ENCODE results near the gene DGKI. TPM values are rescaled to one million over a fixed set of nuclear protein-coding genes. Genes with fewer than 3 reads are reported as not detected.

Gene DGKI
- total RNA-seq, 1 experiment from 2014 or later = 0.15 TPM

- TF ChIP-seq POLR2A (IDR thresholded peaks at IDR 0.05; ENCODE audit: borderline replicate concordance, extremely low read depth, insufficient read depth, insufficient read length) (no peak), TCF7L2 (IDR thresholded peaks at IDR 0.05; ENCODE audit: borderline replicate concordance, extremely low read depth, insufficient read depth, insufficient read length) (no peak), YY1 (IDR thresholded peaks at IDR 0.05; ENCODE audit: extremely low read depth, insufficient replicate concordance, low read depth, low read length) (no peak)
- BruUV-seq (replicated peaks) = no TSS peak
- Histone ChIP-seq H3K79me2 (ENCODE audit: insufficient read depth, low read length) (no peaks in the 10 kb centered on the region), H4K20me1 (ENCODE audit: insufficient read depth) (no peaks in the 10 kb centered on the region), H3K4me1 (ENCODE audit: control insufficient read depth in 1 of 2, insufficient read depth in 2 of 2, low read length in 2 of 2) (no peaks in the 10 kb centered on the region), H3K9me3 (ENCODE audit: control insufficient read depth in 1 of 2, insufficient read depth in 1 of 2, low read depth in 1 of 2, low read length in 2 of 2) (no peaks in the 10 kb centered on the region), H3K4me2 (ENCODE audit: low read length) (no peak overlapping the region), H3K27ac (ENCODE audit: low read depth, low read length) (no peak overlapping the region), H3K9ac (ENCODE audit: low read length) (no peak overlapping the region), H3K27me3 (ENCODE audit: insufficient read depth, low read length) (no peaks in the 10 kb centered on the region), H3K36me3 (ENCODE audit: control insufficient read depth in 1 of 2, insufficient read depth in 2 of 2, low read length in 2 of 2) (no peaks in the 10 kb centered on the region), H2AFZ (ENCODE audit: low read depth, low read length, poor library complexity, severe bottlenecking) (no peak overlapping the region), H3K4me3 (replicated peaks in 1 of 2; ENCODE audit: low read depth in 1 of 2, low read length in 2 of 2) (no peak overlapping the region), H3K9me2 (ENCODE audit: insufficient read depth) (no peaks in the 10 kb centered on the region)
- DNase-seq (ENCODE audit: low read depth, low spot score) (no peak), ATAC-seq (no peak)
- CTCF ChIA-PET = no interaction called here
- intact Hi-C loops (cut with micrococcal nuclease) = no loop called here
- RAD21 ChIA-PET (ENCODE audit: low non-redundant PET in 1 of 2, low total read pairs in 2 of 2, uncharacterized antibody in 2 of 2, unreplicated experiment in 2 of 2) = no interaction called here
- POLR2A ChIA-PET = no interaction called here
Measured at GRCh38 chr7:137462074-137462715, 384.6 kb downstream of the DGKI start.

DNA sequence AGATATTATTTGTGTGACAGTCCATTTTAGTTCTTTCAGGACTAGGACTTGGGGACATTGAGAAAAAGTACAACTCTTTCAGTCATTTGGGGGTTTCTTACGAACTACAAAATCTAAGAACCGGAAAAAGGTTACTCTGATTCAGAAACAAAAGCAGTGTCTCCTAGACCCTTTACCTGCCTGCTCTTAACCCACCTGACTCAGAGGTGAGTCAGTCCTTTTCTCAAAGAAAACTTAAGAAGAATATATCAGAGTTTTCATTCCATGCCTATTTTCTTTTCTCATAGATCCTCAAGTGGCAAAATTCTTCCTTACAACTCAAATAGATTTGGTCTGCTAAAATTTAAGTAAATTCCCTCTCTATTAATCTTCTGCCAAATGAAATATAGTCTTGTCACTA, 388.4 kb downstream of the DGKI start:
- DNase-seq (ENCODE audit: low read depth, low spot score) (no peak), ATAC-seq (no peak)
- ChIA-PET CTCF (no interaction called here), RAD21 (ENCODE audit: low non-redundant PET in 1 of 2, low total read pairs in 2 of 2, uncharacterized antibody in 2 of 2, unreplicated experiment in 2 of 2) (no interaction called here), POLR2A (no interaction called here)
- Histone ChIP-seq H3K9me3 (ENCODE audit: control insufficient read depth in 1 of 2, insufficient read depth in 1 of 2, low read depth in 1 of 2, low read length in 2 of 2) (no peaks in the 10 kb centered on the region), H3K79me2 (ENCODE audit: insufficient read depth, low read length) (no peaks in the 10 kb centered on the region), H3K36me3 (ENCODE audit: control insufficient read depth in 1 of 2, insufficient read depth in 2 of 2, low read length in 2 of 2) (no peaks in the 10 kb centered on the region), H4K20me1 (ENCODE audit: insufficient read depth) (no peaks in the 10 kb centered on the region), H3K9ac (ENCODE audit: low read length) (no peak overlapping the region), H2AFZ (ENCODE audit: low read depth, low read length, poor library complexity, severe bottlenecking) (no peak overlapping the region), H3K4me3 (replicated peaks in 1 of 2; ENCODE audit: low read depth in 1 of 2, low read length in 2 of 2) (no peak overlapping the region), H3K4me1 (ENCODE audit: control insufficient read depth in 1 of 2, insufficient read depth in 2 of 2, low read length in 2 of 2) (no peaks in the 10 kb centered on the region), H3K27ac (ENCODE audit: low read depth, low read length) (no peak overlapping the region), H3K27me3 (ENCODE audit: insufficient read depth, low read length) (no peaks in the 10 kb centered on the region), H3K4me2 (ENCODE audit: low read length) (no peak overlapping the region), H3K9me2 (ENCODE audit: insufficient read depth) (no peaks in the 10 kb centered on the region)
- intact Hi-C loops (cut with micrococcal nuclease) = no loop called here
- no TSS peak for BruUV-seq (replicated peaks)
- no peak for TF ChIP-seq CBX3 (IDR thresholded peaks at IDR 0.05; ENCODE audit: low read depth)
- TF ChIP-seq, protein P1, sequence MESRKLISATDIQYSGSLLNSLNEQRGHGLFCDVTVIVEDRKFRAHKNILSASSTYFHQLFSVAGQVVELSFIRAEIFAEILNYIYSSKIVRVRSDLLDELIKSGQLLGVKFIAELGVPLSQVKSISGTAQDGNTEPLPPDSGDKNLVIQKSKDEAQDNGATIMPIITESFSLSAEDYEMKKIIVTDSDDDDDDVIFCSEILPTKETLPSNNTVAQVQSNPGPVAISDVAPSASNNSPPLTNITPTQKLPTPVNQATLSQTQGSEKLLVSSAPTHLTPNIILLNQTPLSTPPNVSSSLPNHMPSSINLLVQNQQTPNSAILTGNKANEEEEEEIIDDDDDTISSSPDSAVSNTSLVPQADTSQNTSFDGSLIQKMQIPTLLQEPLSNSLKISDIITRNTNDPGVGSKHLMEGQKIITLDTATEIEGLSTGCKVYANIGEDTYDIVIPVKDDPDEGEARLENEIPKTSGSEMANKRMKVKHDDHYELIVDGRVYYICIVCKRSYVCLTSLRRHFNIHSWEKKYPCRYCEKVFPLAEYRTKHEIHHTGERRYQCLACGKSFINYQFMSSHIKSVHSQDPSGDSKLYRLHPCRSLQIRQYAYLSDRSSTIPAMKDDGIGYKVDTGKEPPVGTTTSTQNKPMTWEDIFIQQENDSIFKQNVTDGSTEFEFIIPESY (IDR thresholded peaks at IDR 0.05; ENCODE audit: extremely low read depth, insufficient replicate concordance, low read length) = no peak
- no peak for TF ChIP-seq TCF7L2 (IDR thresholded peaks at IDR 0.05; ENCODE audit: borderline replicate concordance, extremely low read depth, insufficient read depth, insufficient read length)
- no peak for TF ChIP-seq FOSL1 (IDR thresholded peaks at IDR 0.05; ENCODE audit: low read depth)
- no peak for TF ChIP-seq ZNF274 (IDR thresholded peaks at IDR 0.05; ENCODE audit: low read depth, low read length)
- no peak for TF ChIP-seq RAD21 (IDR thresholded peaks at IDR 0.05; ENCODE audit: low read depth)
- TF ChIP-seq POLR2A (IDR thresholded peaks at IDR 0.05; ENCODE audit: borderline replicate concordance, extremely low read depth, insufficient read depth, insufficient read length) = no peak
- no peak for TF ChIP-seq POLR2AphosphoS5 (IDR thresholded peaks at IDR 0.05; ENCODE audit: low read depth, low read length)
- no peak for TF ChIP-seq EZH2 (IDR thresholded peaks at IDR 0.05)
- no peak for TF ChIP-seq SP1 (IDR thresholded peaks at IDR 0.05; ENCODE audit: low read depth)
- TF ChIP-seq, protein P2, sequence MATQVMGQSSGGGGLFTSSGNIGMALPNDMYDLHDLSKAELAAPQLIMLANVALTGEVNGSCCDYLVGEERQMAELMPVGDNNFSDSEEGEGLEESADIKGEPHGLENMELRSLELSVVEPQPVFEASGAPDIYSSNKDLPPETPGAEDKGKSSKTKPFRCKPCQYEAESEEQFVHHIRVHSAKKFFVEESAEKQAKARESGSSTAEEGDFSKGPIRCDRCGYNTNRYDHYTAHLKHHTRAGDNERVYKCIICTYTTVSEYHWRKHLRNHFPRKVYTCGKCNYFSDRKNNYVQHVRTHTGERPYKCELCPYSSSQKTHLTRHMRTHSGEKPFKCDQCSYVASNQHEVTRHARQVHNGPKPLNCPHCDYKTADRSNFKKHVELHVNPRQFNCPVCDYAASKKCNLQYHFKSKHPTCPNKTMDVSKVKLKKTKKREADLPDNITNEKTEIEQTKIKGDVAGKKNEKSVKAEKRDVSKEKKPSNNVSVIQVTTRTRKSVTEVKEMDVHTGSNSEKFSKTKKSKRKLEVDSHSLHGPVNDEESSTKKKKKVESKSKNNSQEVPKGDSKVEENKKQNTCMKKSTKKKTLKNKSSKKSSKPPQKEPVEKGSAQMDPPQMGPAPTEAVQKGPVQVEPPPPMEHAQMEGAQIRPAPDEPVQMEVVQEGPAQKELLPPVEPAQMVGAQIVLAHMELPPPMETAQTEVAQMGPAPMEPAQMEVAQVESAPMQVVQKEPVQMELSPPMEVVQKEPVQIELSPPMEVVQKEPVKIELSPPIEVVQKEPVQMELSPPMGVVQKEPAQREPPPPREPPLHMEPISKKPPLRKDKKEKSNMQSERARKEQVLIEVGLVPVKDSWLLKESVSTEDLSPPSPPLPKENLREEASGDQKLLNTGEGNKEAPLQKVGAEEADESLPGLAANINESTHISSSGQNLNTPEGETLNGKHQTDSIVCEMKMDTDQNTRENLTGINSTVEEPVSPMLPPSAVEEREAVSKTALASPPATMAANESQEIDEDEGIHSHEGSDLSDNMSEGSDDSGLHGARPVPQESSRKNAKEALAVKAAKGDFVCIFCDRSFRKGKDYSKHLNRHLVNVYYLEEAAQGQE (IDR thresholded peaks at IDR 0.05; ENCODE audit: low read depth) = no peak
- no peak for TF ChIP-seq SRF (IDR thresholded peaks at IDR 0.05; ENCODE audit: low read depth)

All from HCT116 (cell line).